HG03342 (cell line): ENCODE data around the gene SOWAHA.
"Not testable (repeated sequence)": the region's sequence is repeated elsewhere in the genome, so short reads cannot be mapped to it uniquely, and the experiment has no call there.

Source experiments
- ATAC-seq: cut with Tn5 transposase; IDR thresholded peaks from one replicate; pipeline ENCODE4 v1.9.1; 2021; ENCODE audit warnings: mild to moderate bottlenecking, moderate library complexity; ENCODE audit not compliant: unreplicated experiment

Gene SOWAHA

GRCh38 chr5:132777209-132778069 is 35.7 kb upstream of the SOWAHA start, which contains the start of gene SEPTIN8:
TSS of gene SEPTIN8 (minus strand) at chr5:132777239. CDS start at chr5:132777137, 102 bp downstream.
- ATAC-seq: peak; percentile 72

- no peak for ATAC-seq
Measured at GRCh38 chr5:132778129-132778528, 35.0 kb upstream of the SOWAHA start.

- ATAC-seq: no peak
Measured at GRCh38 chr5:132778856-132779255, 34.2 kb upstream of the SOWAHA start.

- no peak for ATAC-seq
Measured at GRCh38 chr5:132779961-132780360, 33.1 kb upstream of the SOWAHA start.

GRCh38 chr5:132780577-132780976 is 32.5 kb upstream of the SOWAHA start:
- ATAC-seq: no peak

GRCh38 chr5:132781029-132781428 is 32.1 kb upstream of the SOWAHA start:
- no peak for ATAC-seq

GRCh38 chr5:132782101-132782500 is 31.0 kb upstream of the SOWAHA start:
- no peak for ATAC-seq

- ATAC-seq: no peak
Measured at GRCh38 chr5:132785365-132785764, 27.7 kb upstream of the SOWAHA start.

- no peak for ATAC-seq
Measured at GRCh38 chr5:132785864-132786263, 27.2 kb upstream of the SOWAHA start.

GRCh38 chr5:132787076-132787475 is 26.0 kb upstream of the SOWAHA start:
- no peak for ATAC-seq

GRCh38 chr5:132788508-132788907 is 24.6 kb upstream of the SOWAHA start:
- ATAC-seq: no peak

- ATAC-seq: no peak
Measured at GRCh38 chr5:132788990-132789886, 23.9 kb upstream of the SOWAHA start.

- ATAC-seq: no peak
Measured at GRCh38 chr5:132790201-132790865, 22.8 kb upstream of the SOWAHA start.

- ATAC-seq: no peak
Measured at GRCh38 chr5:132791026-132791425, 22.1 kb upstream of the SOWAHA start.

GRCh38 chr5:132797651-132798050 is 15.5 kb upstream of the SOWAHA start:
- ATAC-seq: no peak

GRCh38 chr5:132799392-132799791 is 13.7 kb upstream of the SOWAHA start:
- ATAC-seq: no peak

GRCh38 chr5:132800545-132800944 is 12.6 kb upstream of the SOWAHA start:
- no peak for ATAC-seq

- ATAC-seq: no peak
Measured at GRCh38 chr5:132802044-132802684, 10.9 kb upstream of the SOWAHA start.

- not testable (repeated sequence) for ATAC-seq
Measured at GRCh38 chr5:132802685-132803066, 10.4 kb upstream of the SOWAHA start.

- ATAC-seq: not testable (repeated sequence)
Measured at GRCh38 chr5:132804219-132804618, 8.9 kb upstream of the SOWAHA start.

- ATAC-seq: not testable (repeated sequence)
Measured at GRCh38 chr5:132805872-132806271, 7.2 kb upstream of the SOWAHA start.
